Endodermal cell (in vitro differentiated cells): ENCODE measurements around the gene BAIAP2L2. TPM values are rescaled to one million over a fixed set of nuclear protein-coding genes. Genes with fewer than 3 reads are reported as not detected.

Source experiments
- DNase-seq: peaks from one replicate; pipeline ENCODE4 v3.0.0-alpha.2; 2017
- H3K27ac ChIP-seq: 2 replicates; pipeline ENCODE4 v1.5.1; 2013; ENCODE audit warnings: mild to moderate bottlenecking, low read depth, low read length, moderate library complexity
- H3K27me3 ChIP-seq: 2 replicates; pipeline ENCODE4 v1.6.1; 2013; ENCODE audit warnings: mild to moderate bottlenecking, low read length, moderate library complexity; ENCODE audit not compliant: insufficient read depth, control insufficient read depth, poor library complexity, severe bottlenecking
- H3K36me3 ChIP-seq: 2 replicates; pipeline ENCODE4 v1.7.0; 2013; ENCODE audit warnings: mild to moderate bottlenecking, low read length, moderate library complexity; ENCODE audit not compliant: control insufficient read depth, insufficient read depth
- H3K4me1 ChIP-seq: one replicate; pipeline ENCODE4 v1.7.0; 2013; ENCODE audit warnings: low read length; ENCODE audit not compliant: control insufficient read depth, insufficient read depth
- H3K4me3 ChIP-seq: 2 replicates; pipeline ENCODE4 v1.5.1; 2013; ENCODE audit warnings: mild to moderate bottlenecking, low read length, moderate library complexity
- H3K9ac ChIP-seq: 2 replicates; pipeline ENCODE4 v1.6.1; 2013; ENCODE audit warnings: mild to moderate bottlenecking, low read length, moderate library complexity; ENCODE audit not compliant: poor library complexity, severe bottlenecking; ENCODE audit errors: extremely low read depth
- H3K9me3 ChIP-seq: 2 replicates; pipeline ENCODE4 v1.6.1; 2013; ENCODE audit warnings: mild to moderate bottlenecking, low read length, moderate library complexity; ENCODE audit not compliant: control insufficient read depth
- H3K27ac Mint-ChIP-seq: 2 replicates; pipeline ENCODE4 v1.8.0; 2020; ENCODE audit warnings: mixed read lengths
- H3K27me3 Mint-ChIP-seq: 2 replicates; pipeline ENCODE4 v1.8.0; 2021; ENCODE audit warnings: mild to moderate bottlenecking, mixed read lengths; ENCODE audit not compliant: insufficient read depth
- H3K36me3 Mint-ChIP-seq: 2 replicates; pipeline ENCODE4 v1.8.0; 2020; ENCODE audit warnings: low read depth, mixed read lengths
- H3K4me1 Mint-ChIP-seq: 2 replicates; pipeline ENCODE4 v1.8.0; 2020; ENCODE audit warnings: mixed read lengths
- H3K4me3 Mint-ChIP-seq: 2 replicates; pipeline ENCODE4 v1.8.0; 2020; ENCODE audit warnings: mild to moderate bottlenecking, moderate library complexity, mixed read lengths
- H3K9me3 Mint-ChIP-seq: 2 replicates; pipeline ENCODE4 v1.8.0; 2020; ENCODE audit warnings: mild to moderate bottlenecking, mixed read lengths
- CTCF ChIP-seq: fragments of 200-600 bp; sonication (generic); conservative IDR thresholded peaks from 2 replicates; pipeline ENCODE4 v1.5.0; 2021; ENCODE audit warnings: antibody characterized with exemption, mild to moderate bottlenecking
- WGBS, 2 experiments: methylation state at CpG; one replicate each; pipeline versions ENCODE4 v1.1.5 to v1.1.7; 2013; ENCODE audit warnings: missing lambda C conversion rate in 2 of 2, mixed read lengths in 1 of 2; ENCODE audit not compliant: insufficient coverage in 1 of 2, insufficient read length in 1 of 2; 5-methylcytosine and 5-hydroxymethylcytosine counted together
- total RNA-seq, 2 donors: library from RNA; stranded (reverse); fragmentation: NEBNext Ultra II Directional in 1 of 2; extraction: Animal tissue kit (Norgen Biotek cat#: 25700) in 1 of 2; gene quantifications; 2 replicates in 1 of 2; 3 replicates in 1 of 2; pipeline ENCODE4 v1.2.1, GENCODE V29; 2021

BAIAP2L2 gene
- total RNA-seq, 2 donors from 2014 or later = 1.4 to 3.7 TPM

GRCh38 chr22:38067761-38068360 is 42.6 kb downstream of the BAIAP2L2 start:
- no peak overlapping the region for H3K4me3 Mint-ChIP-seq
- peak overlapping the region; percentile 77 for H3K27ac Mint-ChIP-seq
- H3K27me3 Mint-ChIP-seq = no peaks in the 10 kb centered on the region
- no peaks in the 10 kb centered on the region for H3K4me1 Mint-ChIP-seq
- H3K36me3 ChIP-seq = peaks cover 41% of the 10 kb centered on the region
- no peaks in the 10 kb centered on the region for H3K9me3 ChIP-seq
- H3K4me3 ChIP-seq = no peak overlapping the region
- 94 to 96% methylated on average over 11 to 13 of the region's 13 CpGs for WGBS, 2 experiments
- no peak overlapping the region for H3K27ac ChIP-seq
- no peaks in the 10 kb centered on the region for H3K27me3 ChIP-seq
- H3K4me1 ChIP-seq = no peaks in the 10 kb centered on the region
- H3K9me3 Mint-ChIP-seq = no peaks in the 10 kb centered on the region
- H3K36me3 Mint-ChIP-seq = peaks cover 52% of the 10 kb centered on the region
- peak; percentile 40 for DNase-seq
- no peak overlapping the region for H3K9ac ChIP-seq
- no peak for TF ChIP-seq CTCF

- TF ChIP-seq CTCF = no peak
- Mint-ChIP-seq H3K27me3 (no peaks in the 10 kb centered on the region), H3K4me1 (no peaks in the 10 kb centered on the region), H3K36me3 (peaks cover 51% of the 10 kb centered on the region), H3K9me3 (no peaks in the 10 kb centered on the region), H3K4me3 (no peak overlapping the region), H3K27ac (peak overlapping the region; percentile 27)
- Histone ChIP-seq H3K27me3 (no peaks in the 10 kb centered on the region), H3K9me3 (no peaks in the 10 kb centered on the region), H3K4me1 (no peaks in the 10 kb centered on the region), H3K4me3 (no peak overlapping the region), H3K9ac (no peak overlapping the region), H3K27ac (no peak overlapping the region), H3K36me3 (peaks cover 41% of the 10 kb centered on the region)
- WGBS, 2 experiments = 40 to 94% methylated on average over 1 to 8 of the region's 8 CpGs
- DNase-seq = no peak
Measured at GRCh38 chr22:38067028-38067415, 43.5 kb downstream of the BAIAP2L2 start.

- WGBS, 2 experiments = 94 to 95% methylated on average over 7 to 13 of the region's 13 CpGs
- Mint-ChIP-seq H3K9me3 (no peaks in the 10 kb centered on the region), H3K36me3 (peaks cover 54% of the 10 kb centered on the region), H3K27ac (peak overlapping the region; percentile 27), H3K27me3 (no peaks in the 10 kb centered on the region), H3K4me1 (no peaks in the 10 kb centered on the region), H3K4me3 (no peak overlapping the region)
- H3K9ac ChIP-seq = no peak overlapping the region
- H3K36me3 ChIP-seq = peaks cover 41% of the 10 kb centered on the region
- no peak overlapping the region for H3K4me3 ChIP-seq
- TF ChIP-seq CTCF = no peak
- H3K9me3 ChIP-seq = no peaks in the 10 kb centered on the region
- H3K27me3 ChIP-seq = no peaks in the 10 kb centered on the region
- DNase-seq = no peak
- no peak overlapping the region for H3K27ac ChIP-seq
- no peaks in the 10 kb centered on the region for H3K4me1 ChIP-seq
Measured at GRCh38 chr22:38066381-38067027, 44.0 kb downstream of the BAIAP2L2 start.
